ENCODE data around the gene NEK8. TPM values are rescaled to one million over a fixed set of nuclear protein-coding genes. Genes with fewer than 3 reads are reported as not detected.

The NEK8 gene
- total RNA-seq, 3 donors from 2014 or later (not counting 1 experiment from before 2014, with no cell fraction given) = 5.9 to 7.4 (median 6.8) TPM

- Histone ChIP-seq H3K4me3 (ENCODE audit: low read length) (no peak overlapping the region), H3K4me1 (ENCODE audit: control insufficient read depth, insufficient read depth, low read length) (no peaks in the 10 kb centered on the region), H3K9me3 (ENCODE audit: control insufficient read depth, insufficient read depth, low read length) (no peaks in the 10 kb centered on the region), H3K36me3 (ENCODE audit: control insufficient read depth, insufficient read depth, low read length) (peaks cover 66% of the 10 kb centered on the region), H3K27me3 (ENCODE audit: control insufficient read depth, insufficient read depth, low read length) (no peaks in the 10 kb centered on the region), H3K27ac (ENCODE audit: low read length) (no peak overlapping the region)
- no peak overlapping the region for H3K4me3 Mint-ChIP-seq
- peaks cover 0 to 13% of the 10 kb centered on the region in 2 donors for H3K4me1 Mint-ChIP-seq
- intact Hi-C loops (cut with micrococcal nuclease) = no loop called here
- no peak for TF ChIP-seq CTCF (IDR thresholded peaks at IDR 0.05)
- H3K27ac Mint-ChIP-seq = no peak overlapping the region
- no peaks in the 10 kb centered on the region for H3K9me3 Mint-ChIP-seq
- H3K36me3 Mint-ChIP-seq = no peaks in the 10 kb centered on the region
- no peak for DNase-seq
- no peak for ATAC-seq
- no peaks in the 10 kb centered on the region for H3K27me3 Mint-ChIP-seq (ENCODE audit: low read depth in 2 of 2)
- 97% methylated on average over 10 of the region's 10 CpGs for WGBS (ENCODE audit: insufficient coverage)
These were observed 27.6 kb upstream of the NEK8 start for GRCh38 chr17:28700830-28701492.

GRCh38 chr17:28702026-28702751, 26.4 kb upstream of the NEK8 start:
- H3K27ac ChIP-seq (ENCODE audit: low read length) = no peak overlapping the region
- 93% methylated on average over 10 of the region's 10 CpGs for WGBS (ENCODE audit: insufficient coverage)
- H3K9me3 Mint-ChIP-seq = no peaks in the 10 kb centered on the region
- peaks cover 0 to 13% of the 10 kb centered on the region in 2 donors for H3K4me1 Mint-ChIP-seq
- no peak overlapping the region for H3K4me3 Mint-ChIP-seq
- no peaks in the 10 kb centered on the region for H3K9me3 ChIP-seq (ENCODE audit: control insufficient read depth, insufficient read depth, low read length)
- no peaks in the 10 kb centered on the region for H3K27me3 ChIP-seq (ENCODE audit: control insufficient read depth, insufficient read depth, low read length)
- H3K4me3 ChIP-seq (ENCODE audit: low read length) = no peak overlapping the region
- H3K27ac Mint-ChIP-seq = peak overlapping the region in 1 of 2 donors; percentile 35
- H3K4me1 ChIP-seq (ENCODE audit: control insufficient read depth, insufficient read depth, low read length) = no peaks in the 10 kb centered on the region
- H3K36me3 ChIP-seq (ENCODE audit: control insufficient read depth, insufficient read depth, low read length) = peaks cover 57% of the 10 kb centered on the region
- H3K27me3 Mint-ChIP-seq (ENCODE audit: low read depth in 2 of 2) = no peaks in the 10 kb centered on the region
- DNase-seq (no peak), ATAC-seq (no peak)
- intact Hi-C loops (cut with micrococcal nuclease) = no loop called here
- no peak for TF ChIP-seq CTCF (IDR thresholded peaks at IDR 0.05)
- H3K36me3 Mint-ChIP-seq = no peaks in the 10 kb centered on the region

GRCh38 chr17:28702752-28703150, 25.8 kb upstream of the NEK8 start:
- no peaks in the 10 kb centered on the region for H3K27me3 Mint-ChIP-seq (ENCODE audit: low read depth in 2 of 2)
- no peaks in the 10 kb centered on the region for H3K36me3 Mint-ChIP-seq
- intact Hi-C loops (cut with micrococcal nuclease) = no loop called here
- ATAC-seq (no peak), DNase-seq (no peak)
- peaks cover 0 to 13% of the 10 kb centered on the region in 2 donors for H3K4me1 Mint-ChIP-seq
- H3K4me3 Mint-ChIP-seq = no peak overlapping the region
- H3K27me3 ChIP-seq (ENCODE audit: control insufficient read depth, insufficient read depth, low read length) = no peaks in the 10 kb centered on the region
- no peak for TF ChIP-seq CTCF (IDR thresholded peaks at IDR 0.05)
- WGBS (ENCODE audit: insufficient coverage) = 86% methylated on average over 3 of the region's 3 CpGs
- peaks cover 52% of the 10 kb centered on the region for H3K36me3 ChIP-seq (ENCODE audit: control insufficient read depth, insufficient read depth, low read length)
- H3K4me3 ChIP-seq (ENCODE audit: low read length) = no peak overlapping the region
- no peaks in the 10 kb centered on the region for H3K9me3 ChIP-seq (ENCODE audit: control insufficient read depth, insufficient read depth, low read length)
- peak overlapping the region in 1 of 2 donors; percentile 35 for H3K27ac Mint-ChIP-seq
- H3K9me3 Mint-ChIP-seq = no peaks in the 10 kb centered on the region
- H3K4me1 ChIP-seq (ENCODE audit: control insufficient read depth, insufficient read depth, low read length) = no peaks in the 10 kb centered on the region
- H3K27ac ChIP-seq (ENCODE audit: low read length) = no peak overlapping the region
